ENCODE results near the gene SHQ1. TPM values are rescaled to one million over a fixed set of nuclear protein-coding genes. Genes with fewer than 3 reads are reported as not detected.
"Not testable (repeated sequence)": the region's sequence is repeated elsewhere in the genome, so short reads cannot be mapped to it uniquely, and the experiment has no call there.

Gene SHQ1
- total RNA-seq, 1 donor: 12.7 TPM

DNA sequence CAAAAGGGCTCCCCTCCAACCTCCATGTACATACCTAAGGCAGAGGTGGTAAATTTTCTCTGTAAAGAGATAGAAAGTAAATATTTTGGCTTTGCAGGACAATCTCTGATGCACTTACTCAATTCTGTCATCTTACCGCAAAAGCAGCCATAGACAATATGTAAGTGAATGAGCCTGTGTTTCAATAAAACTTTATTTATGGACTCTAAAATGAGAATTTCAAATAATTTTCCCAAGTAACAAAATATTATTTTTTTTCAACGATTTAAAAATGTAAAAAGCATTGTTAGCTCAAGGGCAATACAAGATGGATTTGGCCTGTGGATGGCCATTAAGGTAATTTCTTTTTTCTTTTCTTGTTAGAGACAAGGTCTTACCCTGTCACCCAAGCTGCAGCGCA lies 44.7 kb downstream of the SHQ1 start:
- DNase-seq (ENCODE audit: low read depth in 2 of 3, low spot score in 2 of 3): no peak

DNA sequence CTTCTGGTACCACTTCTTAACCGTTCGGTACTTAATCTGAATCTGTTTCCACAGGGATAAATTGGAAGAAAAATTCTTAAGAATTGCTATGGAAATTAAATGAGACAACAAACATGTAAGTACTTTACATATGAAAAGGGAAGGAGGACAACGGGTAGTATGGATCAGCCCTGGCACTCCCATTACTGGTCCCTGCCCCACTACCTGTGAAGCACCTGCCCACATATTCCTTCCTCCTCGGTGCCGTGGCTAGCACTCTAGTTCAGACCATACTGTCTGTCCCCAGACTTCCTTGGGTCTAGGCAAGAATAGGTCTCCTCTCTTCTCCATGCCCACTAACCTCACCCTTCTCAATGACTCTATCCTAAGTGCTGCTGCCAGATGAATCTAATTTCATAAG lies 46.2 kb downstream of the SHQ1 start:
- DNase-seq (ENCODE audit: low read depth in 2 of 3, low spot score in 2 of 3): no peak

DNA sequence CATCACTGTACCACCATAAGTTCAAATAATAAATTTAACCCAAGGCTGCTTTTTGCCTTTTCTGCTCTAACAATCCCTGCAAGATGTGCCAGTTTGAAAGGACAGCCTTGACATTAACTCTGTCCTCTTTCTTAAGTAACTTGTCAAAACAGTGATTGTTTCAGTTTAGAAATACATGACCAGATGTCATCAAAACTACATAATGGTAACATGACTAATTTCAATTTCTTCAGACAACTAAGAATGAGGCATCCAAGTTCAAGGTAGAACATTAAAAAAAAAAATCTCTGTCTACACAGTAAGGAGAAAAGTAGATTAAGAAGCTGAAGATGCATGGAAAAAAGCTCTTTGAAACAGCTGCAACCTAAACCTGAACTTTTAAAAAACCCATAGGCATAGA lies 47.4 kb downstream of the SHQ1 start:
- no peak for DNase-seq (ENCODE audit: low read depth in 2 of 3, low spot score in 2 of 3)

DNA sequence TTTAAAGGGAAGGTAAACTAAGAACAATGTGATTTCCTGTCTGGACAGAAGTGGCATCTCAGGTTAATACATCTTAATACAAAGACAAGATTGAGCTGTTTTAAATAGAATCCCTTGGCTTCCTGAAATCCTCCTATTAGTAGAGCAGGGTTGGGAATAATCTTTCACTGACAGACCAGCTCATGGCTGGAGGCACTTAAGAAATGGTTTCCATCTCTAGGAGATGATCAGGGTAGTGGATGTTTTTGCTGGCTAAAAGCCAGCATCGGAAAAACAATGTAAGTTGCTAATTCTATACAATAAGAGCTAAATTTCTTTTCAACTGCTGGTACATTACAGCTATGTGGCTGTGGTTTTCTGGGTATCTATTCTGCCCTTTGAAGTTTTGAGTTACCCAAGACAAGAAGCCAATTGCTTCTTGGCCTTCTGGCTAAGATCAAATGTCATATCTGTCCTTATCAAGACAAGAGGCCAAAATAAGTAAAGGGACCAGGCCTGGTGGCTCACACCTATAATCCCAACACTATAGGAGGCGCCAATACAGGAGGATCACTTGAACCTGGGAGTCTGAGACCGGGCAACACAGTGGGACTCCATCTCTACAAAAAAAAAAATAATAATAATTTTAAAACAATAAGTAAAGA lies 49.6 kb downstream of the SHQ1 start:
- no peak for DNase-seq (ENCODE audit: low read depth in 2 of 3, low spot score in 2 of 3)

DNA sequence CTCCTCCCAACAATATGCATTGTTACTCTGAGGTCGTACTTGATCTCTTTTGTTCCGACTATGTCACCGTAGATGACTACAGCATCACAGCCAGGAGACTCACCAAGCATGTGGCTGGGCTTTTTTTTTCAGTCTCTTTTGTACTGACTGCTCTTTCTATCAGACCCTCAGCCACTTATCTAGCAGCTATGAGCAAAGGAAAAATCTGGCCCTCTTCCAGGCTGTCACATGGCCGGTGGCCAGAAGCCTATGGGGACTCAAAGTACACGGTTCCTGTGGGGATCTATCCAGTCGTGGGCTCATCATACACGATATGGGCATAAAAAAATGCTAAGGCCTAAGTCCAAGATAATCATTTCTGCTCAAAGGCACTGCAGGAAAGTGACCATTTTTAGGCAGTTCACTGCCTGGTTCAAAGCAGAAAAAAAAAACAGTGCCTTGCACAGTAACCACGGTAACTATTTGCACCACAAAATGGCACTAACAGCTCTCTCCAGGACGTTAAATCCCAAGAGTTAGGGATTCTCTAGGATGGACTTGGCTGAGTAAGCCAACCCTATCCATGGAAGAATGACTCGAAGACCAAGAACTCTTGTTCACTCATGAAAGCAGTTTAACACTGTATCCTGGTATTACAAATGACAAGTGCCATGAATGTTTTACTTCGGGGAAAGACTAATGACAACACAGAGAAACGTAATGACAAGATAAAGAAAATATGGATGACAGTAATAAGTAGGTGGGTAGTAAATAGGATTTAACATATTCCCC lies 50.3 kb downstream of the SHQ1 start:
- DNase-seq (ENCODE audit: low read depth in 2 of 3, low spot score in 2 of 3): no peak

DNA sequence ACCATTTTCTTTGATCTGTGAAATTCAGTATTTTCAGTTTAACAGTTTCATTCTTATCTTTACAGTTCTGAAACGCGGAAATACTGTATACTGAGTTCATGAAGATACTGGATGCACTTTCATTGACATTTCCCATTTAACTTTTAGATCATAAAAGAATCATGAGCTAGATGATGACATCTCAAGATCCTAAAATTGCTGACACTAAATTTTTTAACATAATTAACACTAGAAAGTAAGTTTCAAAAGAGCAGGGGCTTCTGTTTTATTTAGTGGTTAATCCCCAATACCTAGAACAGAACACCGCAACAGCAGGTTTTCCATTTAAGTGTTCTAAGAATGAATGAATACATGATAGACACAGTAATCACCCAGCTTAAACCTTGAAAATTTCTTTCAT lies 54.2 kb downstream of the SHQ1 start:
- no peak for DNase-seq (ENCODE audit: low read depth in 2 of 3, low spot score in 2 of 3)

DNA sequence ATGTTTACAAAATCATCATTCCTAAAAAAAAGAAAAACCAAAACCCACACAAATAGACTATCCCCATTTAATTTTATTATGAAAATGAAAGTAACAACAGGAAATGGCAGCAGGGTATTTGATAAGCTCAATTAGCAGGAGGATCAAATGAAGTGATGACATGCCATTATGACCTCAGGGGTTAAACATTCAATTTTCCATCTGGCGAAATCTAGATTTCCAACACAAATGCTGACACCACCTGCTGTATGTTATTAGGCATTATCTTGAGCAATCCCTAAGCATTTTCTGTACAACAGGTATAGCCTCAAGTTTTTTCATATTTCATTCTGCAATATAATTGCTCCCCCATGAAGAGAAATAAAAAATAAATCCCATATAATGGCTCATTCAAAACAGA lies 57.1 kb downstream of the SHQ1 start:
- DNase-seq (ENCODE audit: low read depth in 2 of 3, low spot score in 2 of 3): peak in 1 of 3 donors; percentile 12

DNA sequence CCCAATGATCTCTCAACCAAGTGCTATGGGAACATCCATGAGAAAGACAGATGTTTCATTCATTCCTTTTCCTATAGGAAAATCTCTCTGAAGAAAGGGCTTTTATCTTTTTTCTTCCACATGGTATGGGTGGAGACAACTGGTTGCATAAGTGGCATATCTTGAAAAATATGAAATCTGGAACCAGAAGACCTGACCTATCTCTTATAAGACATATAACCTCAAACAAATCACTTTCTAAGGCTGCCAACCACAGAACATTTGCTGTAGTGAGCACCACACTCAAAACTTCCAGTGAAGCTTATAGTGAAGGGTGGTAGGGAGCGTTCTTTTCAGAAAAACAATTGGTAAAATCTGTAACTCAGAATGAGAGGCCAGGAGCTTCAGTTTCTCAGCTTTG lies 58.5 kb downstream of the SHQ1 start:
- DNase-seq (ENCODE audit: low read depth in 2 of 3, low spot score in 2 of 3): no peak

DNA sequence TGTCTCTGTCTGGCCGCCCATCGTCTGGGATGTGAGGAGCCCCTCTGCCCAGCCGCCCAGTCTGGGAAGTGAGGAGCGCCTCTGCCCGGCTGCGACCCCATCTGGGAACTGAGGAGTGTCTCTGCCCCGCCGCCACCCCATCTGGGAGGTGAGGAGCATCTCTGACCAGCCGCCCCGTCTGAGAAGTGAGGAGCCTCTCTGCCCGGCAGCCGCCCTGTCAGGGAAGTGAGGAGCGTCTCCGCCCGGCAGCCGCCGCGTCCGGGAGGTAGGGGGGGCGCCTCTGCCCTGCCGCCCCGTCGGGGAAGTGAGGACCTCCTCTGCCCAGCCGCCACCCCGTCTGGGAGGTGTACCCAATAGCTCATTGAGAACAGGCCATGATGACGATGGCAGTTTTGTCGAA lies 60.0 kb downstream of the SHQ1 start:
- DNase-seq (ENCODE audit: low read depth in 2 of 3, low spot score in 2 of 3): not testable (repeated sequence)

DNA sequence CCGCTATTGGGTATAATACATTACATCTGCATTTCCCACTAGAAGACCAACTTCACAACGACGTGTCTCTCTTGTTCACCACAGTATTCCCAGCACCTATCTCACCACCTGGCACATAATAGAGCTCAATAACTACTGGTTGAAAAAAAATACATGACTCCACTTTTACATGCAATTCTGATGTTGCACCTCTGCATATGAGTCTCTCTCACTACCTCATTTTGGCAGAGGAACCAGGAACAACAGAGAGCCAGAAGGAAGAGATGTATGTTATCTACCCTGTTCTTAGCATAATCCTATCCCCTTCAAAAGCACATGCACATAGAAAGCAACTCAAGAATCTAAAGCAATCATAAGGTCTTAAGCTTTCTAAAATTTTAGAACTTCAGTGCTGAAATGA lies 61.6 kb downstream of the SHQ1 start:
- no peak for DNase-seq (ENCODE audit: low read depth in 2 of 3, low spot score in 2 of 3)

DNA sequence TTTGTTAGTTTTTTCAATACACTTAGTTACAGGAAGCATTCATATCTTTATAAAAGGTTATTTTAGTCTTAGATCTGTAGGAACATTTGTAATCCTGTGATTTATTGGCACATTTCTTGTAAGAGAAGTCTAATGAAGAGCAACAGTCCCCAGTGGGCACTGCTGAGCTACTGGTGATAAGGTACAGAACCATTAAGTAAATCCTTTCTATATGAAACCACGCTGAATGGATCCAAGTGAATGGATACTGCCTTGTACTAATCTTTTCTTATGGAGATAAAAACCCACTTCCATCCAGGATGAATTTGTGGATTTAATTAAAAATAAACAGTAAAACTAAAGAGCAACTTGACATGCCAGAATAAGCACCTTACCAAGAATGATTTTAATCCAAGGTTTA lies 64.0 kb downstream of the SHQ1 start:
- DNase-seq (ENCODE audit: low read depth in 2 of 3, low spot score in 2 of 3): no peak

DNA sequence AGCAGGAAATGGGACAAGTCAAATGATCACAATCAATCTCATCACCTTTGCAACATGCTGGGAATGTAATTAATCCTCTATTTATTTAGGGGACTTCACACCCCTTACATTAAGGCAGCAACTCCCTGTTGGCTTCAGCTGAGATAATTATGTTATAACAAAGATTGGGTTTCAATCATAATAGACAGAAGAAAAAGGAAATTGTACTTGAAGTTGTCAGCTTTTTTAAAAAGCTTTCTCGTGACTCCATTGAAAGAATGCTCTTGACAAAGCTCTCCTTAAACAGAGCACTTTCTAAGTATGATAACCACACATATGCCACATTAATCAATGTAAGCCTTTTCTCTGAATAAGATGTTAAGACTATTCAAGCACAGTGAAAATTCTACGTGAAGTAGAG lies 65.7 kb downstream of the SHQ1 start:
- DNase-seq (ENCODE audit: low read depth in 2 of 3, low spot score in 2 of 3): no peak

DNA sequence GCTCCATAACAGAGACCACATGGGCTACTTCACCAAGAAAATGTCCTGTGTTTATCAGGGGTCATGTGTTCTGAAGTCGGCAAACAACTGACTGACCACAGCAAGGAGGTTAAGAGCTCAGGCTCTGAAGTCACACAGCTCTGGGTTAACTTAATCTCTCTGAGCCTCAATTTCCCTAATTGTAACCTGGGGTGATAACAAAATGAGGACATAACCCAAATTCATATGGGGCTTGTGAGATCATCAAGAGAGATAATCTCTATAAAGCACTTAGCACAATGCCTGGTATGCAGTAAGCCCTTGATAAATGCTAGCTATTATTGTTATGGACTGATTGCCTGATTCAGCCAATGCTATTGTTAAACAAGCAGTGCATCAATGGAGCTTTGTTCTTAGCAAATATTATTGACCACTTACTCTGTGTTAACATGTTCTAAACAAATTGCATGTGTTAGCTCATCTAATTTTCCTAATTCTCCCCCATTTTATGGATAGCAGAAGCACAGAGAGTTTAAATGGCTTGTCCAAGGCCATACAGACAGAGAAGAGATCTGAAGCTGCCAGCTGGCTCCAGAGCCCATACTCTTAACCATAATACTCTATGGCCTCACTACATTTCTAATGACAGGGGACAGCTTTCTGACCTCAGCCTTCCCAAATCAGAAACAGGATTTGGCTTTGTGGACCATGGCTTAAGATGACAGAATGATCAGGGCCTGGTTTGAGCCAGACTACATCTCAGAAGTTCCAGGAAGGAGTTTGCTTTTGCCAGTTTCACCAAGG lies 78.3 kb downstream of the SHQ1 start:
- no peak for DNase-seq (ENCODE audit: low read depth in 2 of 3, low spot score in 2 of 3)

DNA sequence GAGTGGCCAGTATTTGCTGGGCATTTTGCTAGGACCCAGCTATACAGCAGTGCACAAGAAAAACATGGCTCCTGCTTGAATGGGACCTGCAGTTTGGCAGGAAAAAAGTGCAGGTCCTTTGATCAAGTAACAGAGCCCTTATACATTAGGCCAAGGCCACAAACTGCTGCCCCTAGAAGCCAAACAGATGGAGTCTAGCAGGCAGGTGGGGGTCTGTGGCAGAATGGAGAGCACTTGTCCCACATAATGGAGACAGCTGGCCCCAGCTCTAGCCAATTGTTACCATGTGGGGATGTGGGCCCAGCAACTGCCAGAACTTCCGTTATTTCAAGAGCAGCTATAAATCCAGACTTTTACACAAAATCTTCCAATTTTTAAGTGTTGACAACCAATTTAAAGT lies 79.3 kb downstream of the SHQ1 start:
- DNase-seq (ENCODE audit: low read depth in 2 of 3, low spot score in 2 of 3): peak in 1 of 3 donors; percentile 71

DNA sequence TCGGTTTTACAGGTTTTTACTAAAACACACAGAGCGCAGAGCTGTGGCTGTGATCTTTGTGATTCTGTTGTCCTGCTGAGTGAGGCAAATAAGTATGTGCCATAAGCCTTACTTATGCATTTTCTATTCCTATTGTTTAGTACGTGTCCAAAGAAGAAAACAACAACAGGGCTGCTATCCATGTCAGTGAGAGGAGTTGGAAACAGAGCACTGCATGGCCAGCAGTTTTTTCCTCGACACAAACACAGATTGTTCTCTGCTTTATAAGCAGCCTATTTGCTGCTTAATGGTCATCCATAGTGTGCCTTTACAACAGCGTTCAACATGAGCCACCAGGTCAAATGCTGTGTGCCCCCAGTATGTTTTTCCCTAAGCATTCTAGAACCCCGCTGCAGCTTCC lies 79.8 kb downstream of the SHQ1 start:
- no peak for DNase-seq (ENCODE audit: low read depth in 2 of 3, low spot score in 2 of 3)

DNA sequence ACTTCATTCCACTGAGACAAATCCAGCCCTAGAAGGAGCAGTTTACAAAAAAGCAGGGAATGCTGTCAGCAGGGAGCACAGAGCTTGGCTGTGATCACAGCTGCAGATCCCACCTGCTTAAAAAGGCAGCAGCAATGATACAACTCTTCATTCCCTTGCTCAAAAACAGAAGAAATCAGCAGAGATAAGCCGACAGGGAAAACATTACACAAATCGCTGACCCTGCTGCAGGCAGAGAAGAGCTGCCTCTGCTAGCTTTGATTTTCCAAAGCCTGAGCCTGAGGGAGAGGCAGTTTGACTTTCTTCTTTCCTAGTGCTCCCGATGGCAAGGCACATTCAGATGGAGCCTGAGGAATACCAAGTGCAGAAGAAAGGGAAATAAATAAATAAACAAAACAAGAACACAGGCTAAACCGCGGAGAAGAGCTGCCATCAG lies 80.2 kb downstream of the SHQ1 start:
- DNase-seq (ENCODE audit: low read depth in 2 of 3, low spot score in 2 of 3): no peak

DNA sequence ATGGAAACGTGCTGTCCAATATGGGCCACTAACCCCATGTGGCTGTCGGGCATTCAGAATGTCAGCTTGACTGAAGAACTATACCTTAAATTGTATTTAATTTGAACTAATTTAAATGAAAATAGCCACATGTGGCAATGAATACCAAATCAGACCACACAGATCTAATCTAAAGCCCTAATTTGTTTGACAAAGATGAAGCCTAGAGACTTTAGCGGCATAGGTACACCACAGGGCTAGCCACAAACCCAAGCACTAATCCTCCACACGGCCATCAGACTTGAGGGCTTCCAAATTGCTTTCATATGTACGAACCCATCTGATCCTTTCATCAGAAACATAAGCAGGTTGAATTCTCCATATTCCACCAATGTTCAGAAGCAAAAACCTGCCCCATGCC lies 81.4 kb downstream of the SHQ1 start:
- DNase-seq (ENCODE audit: low read depth in 2 of 3, low spot score in 2 of 3): no peak

DNA sequence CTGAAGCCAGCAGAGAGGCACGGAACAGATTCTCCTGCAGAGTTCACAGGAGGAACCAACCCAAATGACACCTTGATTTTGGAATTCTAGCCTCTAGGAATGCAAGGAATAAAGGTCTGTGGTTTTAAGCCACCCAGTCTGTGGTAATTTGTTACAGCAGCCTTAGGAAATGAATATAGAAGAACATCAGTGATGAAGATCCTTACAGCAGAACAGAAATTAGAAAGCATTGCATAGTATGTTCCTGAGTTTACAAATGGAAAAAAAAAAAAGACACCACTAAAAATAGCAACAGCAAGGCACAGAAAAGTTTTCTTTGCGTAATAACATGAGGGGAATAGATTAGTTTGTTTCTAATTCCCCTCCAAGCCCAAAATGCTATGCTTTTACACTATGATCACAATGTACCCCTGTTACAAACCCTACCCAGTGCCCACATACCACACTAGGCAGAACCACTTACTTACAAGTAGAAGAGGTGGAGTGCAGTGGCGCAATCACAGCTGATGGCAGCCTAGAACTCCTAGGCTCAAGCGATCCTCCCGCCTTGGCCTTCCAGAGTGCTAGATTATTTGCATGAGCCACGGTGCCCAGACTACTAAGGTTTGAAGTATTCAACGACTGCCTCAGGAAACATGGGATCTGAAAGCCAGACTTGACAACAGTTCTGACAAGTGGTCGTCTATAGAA lies 84.3 kb downstream of the SHQ1 start:
- no peak for DNase-seq (ENCODE audit: low read depth in 2 of 3, low spot score in 2 of 3)

DNA sequence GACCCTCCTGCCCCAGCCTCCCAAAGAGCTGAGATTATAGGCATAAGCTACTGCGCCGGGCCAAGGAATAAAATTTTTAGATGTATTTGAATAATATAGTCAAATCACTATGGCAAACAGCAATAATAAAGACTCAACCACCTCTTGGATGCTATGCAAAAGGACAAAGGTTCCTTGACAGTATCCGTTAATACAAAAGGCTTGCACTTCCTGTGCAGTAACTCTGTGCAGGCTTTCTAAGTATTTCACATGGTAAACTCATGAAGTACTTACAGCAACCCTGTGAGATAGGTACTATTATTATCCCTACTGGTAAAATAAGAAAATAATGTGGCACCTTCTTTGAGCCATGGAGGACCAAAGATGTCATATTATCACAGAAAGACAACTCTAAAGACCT lies 86.8 kb downstream of the SHQ1 start:
- DNase-seq (ENCODE audit: low read depth in 2 of 3, low spot score in 2 of 3): no peak

DNA sequence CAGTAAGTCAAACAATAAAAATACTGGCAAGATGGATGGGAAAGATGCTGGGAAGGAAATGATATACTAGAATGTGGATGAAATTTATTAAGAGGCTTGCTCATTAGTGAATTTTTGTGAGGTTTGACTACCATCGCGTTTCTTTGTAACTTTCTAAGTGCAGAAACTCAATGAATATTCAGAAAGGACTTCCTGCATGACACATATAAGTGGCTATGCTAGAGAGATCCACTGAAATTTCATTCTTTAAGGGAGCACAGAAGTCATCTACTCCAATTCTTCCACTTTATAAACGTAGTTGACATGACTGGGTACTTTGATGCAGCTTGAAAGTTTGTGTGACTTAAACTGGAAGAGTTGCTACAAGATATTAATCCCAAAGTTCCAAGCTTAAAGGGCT lies 88.0 kb downstream of the SHQ1 start:
- DNase-seq (ENCODE audit: low read depth in 2 of 3, low spot score in 2 of 3): no peak

DNA sequence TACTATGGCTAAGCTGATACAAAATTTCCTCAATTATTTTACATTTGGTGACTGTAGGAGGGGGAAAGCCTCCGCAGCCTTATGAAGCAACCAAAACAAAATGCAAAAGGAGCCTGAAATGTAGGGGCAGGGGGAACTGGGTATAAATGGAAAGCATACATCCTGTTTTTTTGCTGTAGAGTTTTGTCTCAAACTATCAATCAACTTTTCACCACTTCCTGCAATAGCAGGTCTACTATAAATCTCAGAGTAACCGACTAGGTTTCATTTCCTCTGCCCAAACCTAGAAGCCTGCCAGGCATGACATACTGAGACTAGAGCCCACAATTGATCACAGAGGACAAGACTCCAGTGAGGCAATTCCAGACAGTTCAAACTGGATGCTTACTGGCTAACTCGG lies 91.3 kb downstream of the SHQ1 start:
- DNase-seq (ENCODE audit: low read depth in 2 of 3, low spot score in 2 of 3): peak in 2 of 3 donors; percentile 76 to 93

All from hematopoietic multipotent progenitor cell (in vitro differentiated cells).